GM12892 (cell line): Measurements from ENCODE around the gene SELPLG.

Source experiments
- POLR2A ChIP-seq: IDR thresholded peaks from 2 replicates; pipeline ENCODE4 v1.6.1; 2011; ENCODE audit warnings: low read depth, low read length, control low read depth
- POLR2AphosphoS5 ChIP-seq: IDR thresholded peaks from 2 replicates; pipeline ENCODE4 v1.6.1; 2011; ENCODE audit warnings: low read depth, low read length, control low read depth
- TAF1 ChIP-seq: IDR thresholded peaks from 2 replicates; pipeline ENCODE4 v1.6.1; 2011; ENCODE audit warnings: low read depth, mild to moderate bottlenecking, control low read depth, low read length, borderline replicate concordance

- TF ChIP-seq POLR2A, result no peak
- TF ChIP-seq TAF1, result no peak
- no peak for TF ChIP-seq POLR2AphosphoS5
Measured at GRCh38 chr12:108629824-108630476, 3.7 kb downstream of the SELPLG start.
